ENCODE measurements around the gene PRKD1.
A peak's percentile ranks its signal among the peaks of the same experiment; 100 is the strongest.

The PRKD1 gene

DNA sequence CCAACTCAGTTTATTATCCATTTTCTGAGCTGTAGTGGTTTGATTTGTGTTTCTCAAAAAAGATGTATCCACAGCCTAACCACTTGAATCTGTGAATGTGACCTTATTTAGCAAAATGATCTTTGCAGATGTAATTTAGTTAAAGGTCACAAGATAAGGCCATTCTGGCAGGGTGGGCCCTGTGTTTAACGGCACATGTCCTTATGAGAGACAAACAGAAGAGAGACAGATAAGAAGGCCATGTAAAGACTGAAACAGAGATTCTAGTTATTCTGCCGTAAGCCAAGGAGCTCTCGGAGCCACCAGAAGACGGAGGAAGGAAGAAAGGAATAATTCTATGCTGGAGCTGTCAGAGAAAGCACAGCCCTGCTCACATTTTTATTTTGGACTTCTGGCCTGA lies 374.2 kb downstream of the PRKD1 start:
- Histone ChIP-seq H3K9me2 (replicated peaks; ENCODE audit: control insufficient read depth, low read length) (no peaks in the 10 kb centered on the region), H3K9me3 (ENCODE audit: control insufficient read depth, insufficient read depth, low read length) (no peaks in the 10 kb centered on the region), H3K4me2 (ENCODE audit: low read length) (no peak overlapping the region), H3K27ac (ENCODE audit: low read depth, low read length) (no peak overlapping the region), H3K4me1 (ENCODE audit: control insufficient read depth, low read length) (no peaks in the 10 kb centered on the region), H3K4me3 (ENCODE audit: low read length) (no peak overlapping the region), H3K27me3 (ENCODE audit: control insufficient read depth, low read length) (no peaks in the 10 kb centered on the region), H3F3A (ENCODE audit: control insufficient read depth, insufficient read depth) (no peaks in the 10 kb centered on the region), H3K36me3 (ENCODE audit: control insufficient read depth, low read length) (no peaks in the 10 kb centered on the region), H4K20me1 (ENCODE audit: control insufficient read depth, insufficient read depth, low read depth, low read length) (no peaks in the 10 kb centered on the region), H3K79me2 (ENCODE audit: control insufficient read depth, low read length) (no peaks in the 10 kb centered on the region)
- TF ChIP-seq EZH2phosphoT487 (IDR thresholded peaks at IDR 0.05; ENCODE audit: borderline replicate concordance, low read length): no peak
- TF ChIP-seq, protein P1, sequence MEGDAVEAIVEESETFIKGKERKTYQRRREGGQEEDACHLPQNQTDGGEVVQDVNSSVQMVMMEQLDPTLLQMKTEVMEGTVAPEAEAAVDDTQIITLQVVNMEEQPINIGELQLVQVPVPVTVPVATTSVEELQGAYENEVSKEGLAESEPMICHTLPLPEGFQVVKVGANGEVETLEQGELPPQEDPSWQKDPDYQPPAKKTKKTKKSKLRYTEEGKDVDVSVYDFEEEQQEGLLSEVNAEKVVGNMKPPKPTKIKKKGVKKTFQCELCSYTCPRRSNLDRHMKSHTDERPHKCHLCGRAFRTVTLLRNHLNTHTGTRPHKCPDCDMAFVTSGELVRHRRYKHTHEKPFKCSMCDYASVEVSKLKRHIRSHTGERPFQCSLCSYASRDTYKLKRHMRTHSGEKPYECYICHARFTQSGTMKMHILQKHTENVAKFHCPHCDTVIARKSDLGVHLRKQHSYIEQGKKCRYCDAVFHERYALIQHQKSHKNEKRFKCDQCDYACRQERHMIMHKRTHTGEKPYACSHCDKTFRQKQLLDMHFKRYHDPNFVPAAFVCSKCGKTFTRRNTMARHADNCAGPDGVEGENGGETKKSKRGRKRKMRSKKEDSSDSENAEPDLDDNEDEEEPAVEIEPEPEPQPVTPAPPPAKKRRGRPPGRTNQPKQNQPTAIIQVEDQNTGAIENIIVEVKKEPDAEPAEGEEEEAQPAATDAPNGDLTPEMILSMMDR (IDR thresholded peaks at IDR 0.05; ENCODE audit: low read depth, low read length, poor library complexity, severe bottlenecking): no peak

DNA sequence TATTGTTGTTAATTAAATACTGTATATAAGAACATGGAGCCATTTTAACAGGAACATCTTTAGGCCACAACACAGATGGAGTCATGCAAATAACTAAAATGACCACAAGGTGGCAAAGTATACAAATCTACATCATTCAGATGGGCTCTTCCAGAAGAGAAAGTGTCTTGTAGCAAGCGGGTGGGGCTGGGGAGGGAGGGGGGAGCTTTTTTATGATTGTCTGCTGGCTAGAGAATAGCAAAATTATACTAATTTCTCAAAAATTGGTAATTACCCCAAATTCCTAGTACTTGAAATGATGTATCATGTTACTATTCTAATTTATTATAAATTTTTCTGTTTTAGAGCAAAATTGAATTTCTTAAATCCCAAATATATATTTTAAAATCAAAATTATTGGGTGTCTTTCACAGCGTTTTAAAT lies 378.7 kb downstream of the PRKD1 start:
- Histone ChIP-seq H3F3A (ENCODE audit: control insufficient read depth, insufficient read depth) (no peaks in the 10 kb centered on the region), H3K4me3 (ENCODE audit: low read length) (no peak overlapping the region), H3K4me1 (ENCODE audit: control insufficient read depth, low read length) (no peaks in the 10 kb centered on the region), H3K36me3 (ENCODE audit: control insufficient read depth, low read length) (no peaks in the 10 kb centered on the region), H3K9me2 (replicated peaks; ENCODE audit: control insufficient read depth, low read length) (no peaks in the 10 kb centered on the region), H3K4me2 (ENCODE audit: low read length) (no peak overlapping the region), H3K27me3 (ENCODE audit: control insufficient read depth, low read length) (no peaks in the 10 kb centered on the region), H3K79me2 (ENCODE audit: control insufficient read depth, low read length) (no peaks in the 10 kb centered on the region), H3K9me3 (ENCODE audit: control insufficient read depth, insufficient read depth, low read length) (no peaks in the 10 kb centered on the region), H4K20me1 (ENCODE audit: control insufficient read depth, insufficient read depth, low read depth, low read length) (no peaks in the 10 kb centered on the region), H3K27ac (ENCODE audit: low read depth, low read length) (no peak overlapping the region)
- TF ChIP-seq EZH2phosphoT487 (IDR thresholded peaks at IDR 0.05; ENCODE audit: borderline replicate concordance, low read length): no peak
- TF ChIP-seq, protein P1 (IDR thresholded peaks at IDR 0.05; ENCODE audit: low read depth, low read length, poor library complexity, severe bottlenecking): peak; percentile 56

DNA sequence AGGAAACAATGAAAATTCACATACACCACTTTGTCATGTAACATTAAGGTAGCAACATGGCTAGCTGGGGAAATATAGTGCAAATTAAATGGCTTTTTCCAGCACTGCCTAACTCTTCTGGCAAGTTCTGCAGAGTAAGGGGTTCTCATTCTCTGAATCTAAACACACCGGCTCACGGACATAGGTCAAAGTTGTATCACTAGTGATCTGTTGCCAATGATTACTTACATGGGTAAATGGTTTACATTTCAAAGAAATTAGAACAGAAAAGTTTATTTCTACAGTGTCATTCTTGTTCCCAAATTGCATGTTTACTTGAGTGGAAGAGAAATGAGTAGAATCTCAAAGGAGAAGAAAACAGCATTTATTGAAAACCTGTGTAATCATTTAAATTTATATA lies 381.9 kb downstream of the PRKD1 start:
- Histone ChIP-seq H3K9me2 (replicated peaks; ENCODE audit: control insufficient read depth, low read length) (no peaks in the 10 kb centered on the region), H3K79me2 (ENCODE audit: control insufficient read depth, low read length) (no peaks in the 10 kb centered on the region), H3K36me3 (ENCODE audit: control insufficient read depth, low read length) (no peaks in the 10 kb centered on the region), H3F3A (ENCODE audit: control insufficient read depth, insufficient read depth) (no peaks in the 10 kb centered on the region), H3K4me1 (ENCODE audit: control insufficient read depth, low read length) (no peaks in the 10 kb centered on the region), H3K4me3 (ENCODE audit: low read length) (no peak overlapping the region), H3K4me2 (ENCODE audit: low read length) (no peak overlapping the region), H3K9me3 (ENCODE audit: control insufficient read depth, insufficient read depth, low read length) (no peaks in the 10 kb centered on the region), H3K27ac (ENCODE audit: low read depth, low read length) (no peak overlapping the region), H3K27me3 (ENCODE audit: control insufficient read depth, low read length) (no peaks in the 10 kb centered on the region), H4K20me1 (ENCODE audit: control insufficient read depth, insufficient read depth, low read depth, low read length) (no peaks in the 10 kb centered on the region)
- no peak for TF ChIP-seq EZH2phosphoT487 (IDR thresholded peaks at IDR 0.05; ENCODE audit: borderline replicate concordance, low read length)
- TF ChIP-seq, protein P1 (IDR thresholded peaks at IDR 0.05; ENCODE audit: low read depth, low read length, poor library complexity, severe bottlenecking): no peak
